ENCODE results near the gene CRNN.

CRNN gene

GRCh38 chr1:152394151-152394550 is 19.9 kb downstream of the CRNN start:
- H4K20me1 ChIP-seq = no peaks in the 10 kb centered on the region
- no peak overlapping the region for H3K9ac ChIP-seq
- H3K36me3 ChIP-seq = no peaks in the 10 kb centered on the region
- no peak for TF ChIP-seq Cebpa-rat (IDR thresholded peaks at IDR 0.05)
- H3K27ac ChIP-seq = no peak overlapping the region
- no peak overlapping the region for H3K4me3 ChIP-seq
- no peaks in the 10 kb centered on the region for H3K4me1 ChIP-seq
- no peaks in the 10 kb centered on the region for H3K27me3 ChIP-seq
- H3K4me2 ChIP-seq = no peak overlapping the region
- H3K9me3 ChIP-seq = no peaks in the 10 kb centered on the region

GRCh38 chr1:152392909-152393308 is 21.2 kb downstream of the CRNN start:
- no peak for TF ChIP-seq Cebpa-rat (IDR thresholded peaks at IDR 0.05)
- Histone ChIP-seq H3K4me2 (no peak overlapping the region), H4K20me1 (no peaks in the 10 kb centered on the region), H3K27me3 (no peaks in the 10 kb centered on the region; the same call in 1 of the 2 replicates), H3K9ac (no peak overlapping the region), H3K9me3 (no peaks in the 10 kb centered on the region), H3K4me3 (no peak overlapping the region), H3K4me1 (no peaks in the 10 kb centered on the region), H3K27ac (no peak overlapping the region), H3K36me3 (no peaks in the 10 kb centered on the region)

- Histone ChIP-seq H3K36me3 (no peaks in the 10 kb centered on the region), H3K27ac (no peak overlapping the region), H3K9me3 (no peaks in the 10 kb centered on the region), H3K27me3 (no peaks in the 10 kb centered on the region; the same call in 1 of the 2 replicates), H3K4me1 (no peaks in the 10 kb centered on the region), H3K4me3 (no peak overlapping the region), H3K9ac (no peak overlapping the region), H4K20me1 (no peaks in the 10 kb centered on the region), H3K4me2 (no peak overlapping the region)
- TF ChIP-seq Cebpa-rat (IDR thresholded peaks at IDR 0.05) = peak; percentile 93
Measured at GRCh38 chr1:152388889-152389288, 25.2 kb downstream of the CRNN start.

GRCh38 chr1:152386940-152387339 is 27.1 kb downstream of the CRNN start:
- Histone ChIP-seq H3K4me3 (no peak overlapping the region), H3K4me1 (no peaks in the 10 kb centered on the region), H3K27ac (no peak overlapping the region), H3K4me2 (no peak overlapping the region), H3K36me3 (no peaks in the 10 kb centered on the region), H4K20me1 (no peaks in the 10 kb centered on the region), H3K9ac (no peak overlapping the region), H3K9me3 (no peaks in the 10 kb centered on the region), H3K27me3 (no peaks in the 10 kb centered on the region; the same call in 1 of the 2 replicates)
- TF ChIP-seq Cebpa-rat (IDR thresholded peaks at IDR 0.05) = no peak

GRCh38 chr1:152380932-152381331 is 33.1 kb downstream of the CRNN start:
- TF ChIP-seq Cebpa-rat (IDR thresholded peaks at IDR 0.05) = no peak
- H3K4me1 ChIP-seq = no peaks in the 10 kb centered on the region
- H3K9me3 ChIP-seq = no peaks in the 10 kb centered on the region
- no peaks in the 10 kb centered on the region for H4K20me1 ChIP-seq
- no peaks in the 10 kb centered on the region for H3K27me3 ChIP-seq
- no peak overlapping the region for H3K9ac ChIP-seq
- no peak overlapping the region for H3K4me2 ChIP-seq
- no peak overlapping the region for H3K4me3 ChIP-seq
- H3K36me3 ChIP-seq = no peaks in the 10 kb centered on the region
- no peak overlapping the region for H3K27ac ChIP-seq

GRCh38 chr1:152374451-152374850 is 39.6 kb downstream of the CRNN start:
- Histone ChIP-seq H4K20me1 (no peaks in the 10 kb centered on the region), H3K9me3 (no peaks in the 10 kb centered on the region), H3K4me3 (no peak overlapping the region), H3K9ac (no peak overlapping the region), H3K4me1 (no peaks in the 10 kb centered on the region), H3K27ac (no peak overlapping the region), H3K4me2 (no peak overlapping the region), H3K36me3 (no peaks in the 10 kb centered on the region), H3K27me3 (no peaks in the 10 kb centered on the region)
- TF ChIP-seq Cebpa-rat (IDR thresholded peaks at IDR 0.05) = no peak

GRCh38 chr1:152372672-152373071 is 41.4 kb downstream of the CRNN start:
- no peaks in the 10 kb centered on the region for H3K27me3 ChIP-seq
- no peak overlapping the region for H3K4me2 ChIP-seq
- no peak overlapping the region for H3K9ac ChIP-seq
- no peak overlapping the region for H3K4me3 ChIP-seq
- no peaks in the 10 kb centered on the region for H4K20me1 ChIP-seq
- no peaks in the 10 kb centered on the region for H3K4me1 ChIP-seq
- TF ChIP-seq Cebpa-rat (IDR thresholded peaks at IDR 0.05) = no peak
- peaks cover 7% of the 10 kb centered on the region for H3K9me3 ChIP-seq
- no peaks in the 10 kb centered on the region for H3K36me3 ChIP-seq
- no peak overlapping the region for H3K27ac ChIP-seq

GRCh38 chr1:152367436-152367835 is 46.6 kb downstream of the CRNN start:
- H3K4me1 ChIP-seq = no peaks in the 10 kb centered on the region
- H3K36me3 ChIP-seq = no peaks in the 10 kb centered on the region
- H3K4me2 ChIP-seq = no peak overlapping the region
- no peak overlapping the region for H3K9ac ChIP-seq
- peaks cover 7% of the 10 kb centered on the region for H3K9me3 ChIP-seq
- H3K4me3 ChIP-seq = no peak overlapping the region
- no peak for TF ChIP-seq Cebpa-rat (IDR thresholded peaks at IDR 0.05)
- no peak overlapping the region for H3K27ac ChIP-seq
- H4K20me1 ChIP-seq = no peaks in the 10 kb centered on the region
- no peaks in the 10 kb centered on the region for H3K27me3 ChIP-seq

GRCh38 chr1:152359906-152360305 is 54.2 kb downstream of the CRNN start, which contains the start of gene FLG2:
FLG2 (minus strand) TSS chr1:152360006; CDS start chr1:152358884, 1,122 bp downstream.
- no peak within 1 kb of the TSS for H3K4me3 ChIP-seq
- no peak for TF ChIP-seq Cebpa-rat (IDR thresholded peaks at IDR 0.05)

More at GRCh38 chr1:152359906-152360305, 54.2 kb downstream of the CRNN start, which contains the start of gene FLG2:
- no peak within 1 kb of the TSS for H3K4me2 ChIP-seq
- no peaks in the 10 kb centered on the region for H3K36me3 ChIP-seq
- no peak within 1 kb of the TSS for H3K27ac ChIP-seq
- no peaks in the 10 kb centered on the region for H4K20me1 ChIP-seq
- no peaks in the 10 kb centered on the region for H3K4me1 ChIP-seq
- no peak within 1 kb of the TSS for H3K9ac ChIP-seq
- H3K9me3 ChIP-seq = peaks cover 12% of the 10 kb centered on the region; the same call in 1 of the 2 replicates
- no peaks in the 10 kb centered on the region for H3K27me3 ChIP-seq
